ENCODE results near the gene HSDL1. TPM values are rescaled to one million over a fixed set of nuclear protein-coding genes. Genes with fewer than 3 reads are reported as not detected.

HSDL1 gene
- total and polyA plus RNA-seq, 10 of the 15 experiments (the other 5 are each of a cell fraction or from before 2014, with no cell fraction given): 2.0 to 13.4 (median 5.6) TPM

- ChIA-PET RAD21 (ENCODE audit: unreplicated experiment) (no interaction called here), SMC1A (ENCODE audit: uncharacterized antibody, unreplicated experiment) (no interaction called here), POLR2A (no interaction called here), CTCF (no interaction called here)
- no peak overlapping the region for H3K27ac ChIP-seq (ENCODE audit: control insufficient read depth, insufficient read depth)
- H3K9me3 ChIP-seq (replicated peaks; ENCODE audit: control insufficient read depth, insufficient read depth, low read length): no peaks in the 10 kb centered on the region
- no peaks in the 10 kb centered on the region for H3K36me3 ChIP-seq (ENCODE audit: control insufficient read depth in 2 of 2, insufficient read depth in 2 of 2, low read length in 1 of 2)
- ATAC-seq (no peak), DNase-seq (ENCODE audit: low read depth, low spot score) (no peak), FAIRE-seq (no peak)
- 31% methylated on average over 8 of the region's 9 CpGs for WGBS (ENCODE audit: insufficient coverage, insufficient replicate concordance, low lambda C conversion rate, missing lambda C conversion rate)
- no peaks in the 10 kb centered on the region for H3K4me1 ChIP-seq (ENCODE audit: control insufficient read depth, insufficient read depth, low read length)
- TF ChIP-seq RBBP5 (conservative IDR thresholded peaks at IDR 0.05) (no peak), SREBF1 (IDR thresholded peaks at IDR 0.05; ENCODE audit: low read length) (no peak), PAX5 (IDR thresholded peaks at IDR 0.05; ENCODE audit: borderline replicate concordance, low read depth, low read length) (no peak), NFYB (IDR thresholded peaks at IDR 0.05; ENCODE audit: insufficient read depth, low read depth, low read length) (no peak), NBN (IDR thresholded peaks at IDR 0.05) (no peak), STAT1 (conservative IDR thresholded peaks at IDR 0.05) (no peak), MXI1 (IDR thresholded peaks at IDR 0.05; ENCODE audit: low read depth, low read length) (no peak), FOXK2 (IDR thresholded peaks at IDR 0.05) (no peak), JUNB (IDR thresholded peaks at IDR 0.05) (no peak)
- TF ChIP-seq, protein P1, sequence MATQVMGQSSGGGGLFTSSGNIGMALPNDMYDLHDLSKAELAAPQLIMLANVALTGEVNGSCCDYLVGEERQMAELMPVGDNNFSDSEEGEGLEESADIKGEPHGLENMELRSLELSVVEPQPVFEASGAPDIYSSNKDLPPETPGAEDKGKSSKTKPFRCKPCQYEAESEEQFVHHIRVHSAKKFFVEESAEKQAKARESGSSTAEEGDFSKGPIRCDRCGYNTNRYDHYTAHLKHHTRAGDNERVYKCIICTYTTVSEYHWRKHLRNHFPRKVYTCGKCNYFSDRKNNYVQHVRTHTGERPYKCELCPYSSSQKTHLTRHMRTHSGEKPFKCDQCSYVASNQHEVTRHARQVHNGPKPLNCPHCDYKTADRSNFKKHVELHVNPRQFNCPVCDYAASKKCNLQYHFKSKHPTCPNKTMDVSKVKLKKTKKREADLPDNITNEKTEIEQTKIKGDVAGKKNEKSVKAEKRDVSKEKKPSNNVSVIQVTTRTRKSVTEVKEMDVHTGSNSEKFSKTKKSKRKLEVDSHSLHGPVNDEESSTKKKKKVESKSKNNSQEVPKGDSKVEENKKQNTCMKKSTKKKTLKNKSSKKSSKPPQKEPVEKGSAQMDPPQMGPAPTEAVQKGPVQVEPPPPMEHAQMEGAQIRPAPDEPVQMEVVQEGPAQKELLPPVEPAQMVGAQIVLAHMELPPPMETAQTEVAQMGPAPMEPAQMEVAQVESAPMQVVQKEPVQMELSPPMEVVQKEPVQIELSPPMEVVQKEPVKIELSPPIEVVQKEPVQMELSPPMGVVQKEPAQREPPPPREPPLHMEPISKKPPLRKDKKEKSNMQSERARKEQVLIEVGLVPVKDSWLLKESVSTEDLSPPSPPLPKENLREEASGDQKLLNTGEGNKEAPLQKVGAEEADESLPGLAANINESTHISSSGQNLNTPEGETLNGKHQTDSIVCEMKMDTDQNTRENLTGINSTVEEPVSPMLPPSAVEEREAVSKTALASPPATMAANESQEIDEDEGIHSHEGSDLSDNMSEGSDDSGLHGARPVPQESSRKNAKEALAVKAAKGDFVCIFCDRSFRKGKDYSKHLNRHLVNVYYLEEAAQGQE (IDR thresholded peaks at IDR 0.05; ENCODE audit: low read depth, low read length): no peak
- H3K79me2 ChIP-seq (ENCODE audit: control insufficient read depth, insufficient read depth, low read length): no peaks in the 10 kb centered on the region
- H2AFZ ChIP-seq (ENCODE audit: control insufficient read depth, low read depth, low read length): no peak overlapping the region
- peaks cover 0 to 2% of the 10 kb centered on the region in 2 experiments; a peak in 1 of 4 replicates for H3K27me3 ChIP-seq (replicated peaks in 1 of 2; ENCODE audit: control insufficient read depth in 2 of 2, insufficient read depth in 2 of 2, low read length in 1 of 2)
- intact Hi-C loops (cut with micrococcal nuclease; ENCODE audit: unreplicated experiment) (no loop called here), in situ Hi-C loops (cut with MboI) (no loop called here)
- no TSS peak for BruUV-seq (replicated peaks)
- no peak overlapping the region for H3K9ac ChIP-seq (ENCODE audit: control insufficient read depth, insufficient read depth, low read length)
- H3K4me3 ChIP-seq: no peak overlapping the region
- H4K20me1 ChIP-seq (ENCODE audit: control insufficient read depth, insufficient read depth): no peaks in the 10 kb centered on the region
- H3K4me2 ChIP-seq (ENCODE audit: control insufficient read depth, insufficient read depth): no peak overlapping the region
These were observed 14.0 kb upstream of the HSDL1 start for GRCh38 chr16:84159007-84159406.
